A549 (cell line): ENCODE results near the gene PTPRCAP. TPM values are rescaled to one million over a fixed set of nuclear protein-coding genes. Genes with fewer than 3 reads are reported as not detected.
A peak's percentile ranks its signal among the peaks of the same experiment; 100 is the strongest.

Source experiments
- ATAC-seq, 2 experiments: fragments of 200-7000 bp in 1 of 2; fragments of >200 bp in 1 of 2; cut with Nextera tagmentation in 1 of 2; cut with Tn5 transposase in 1 of 2; 3 replicates each; pipeline versions ENCODE4 v1.8.0 to v1.9.1; 2018 to 2020; ENCODE audit warnings: mild to moderate bottlenecking in 1 of 2, moderate library complexity in 1 of 2
- CTCF ChIA-PET: fragments of 300-600 bp; sonication (Branson Sonifier 250); formaldehyde crosslinking; extraction: SDS; loops from one replicate; lab custom pipeline; 2021; ENCODE audit warnings: antibody characterized with exemption, inconsistent platforms; lab: Yijun Ruan, JAX
- POLR2A ChIA-PET: fragments of 350-600 bp; formaldehyde crosslinking; extraction: SDS; loops from one replicate; lab custom pipeline; 2021; ENCODE audit warnings: antibody characterized with exemption, inconsistent platforms; lab: Yijun Ruan, JAX
- DNase-seq, 2 experiments: peaks; one replicate each; pipeline versions ENCODE4 v3.0.0 to v3.0.0-alpha.2; 2011 to 2016; ENCODE audit warnings: low read depth in 1 of 2, low spot score in 1 of 2
- FAIRE-seq: peaks from 2 replicates; lab custom pipeline; 2011; peaks lifted over from hg19 to GRCh38; lab: Jason Lieb, UNC
- H3K27ac ChIP-seq, 2 experiments: fragments of >200 bp; sonication (Bioruptor Twin); formaldehyde crosslinking; 3 replicates each; pipeline ENCODE4 v1.5.1; 2016 to 2017
- H3K4me1 ChIP-seq: fragments of >200 bp; sonication (Bioruptor Twin); formaldehyde crosslinking; 3 replicates; pipeline ENCODE4 v1.6.1; 2016
- H3K4me2 ChIP-seq: fragments of >200 bp; sonication (Bioruptor Twin); formaldehyde crosslinking; 3 replicates; pipeline ENCODE4 v1.6.1; 2016
- H3K4me3 ChIP-seq: fragments of >200 bp; sonication (Bioruptor Twin); formaldehyde crosslinking; 3 replicates; pipeline ENCODE4 v1.5.1; 2016
- H3K9me3 ChIP-seq: fragments of >200 bp; sonication (Bioruptor Twin); formaldehyde crosslinking; 3 replicates; pipeline ENCODE4 v1.6.1; 2016
- ATOH8 ChIP-seq: fragments of 250-450 bp; sonication (Bioruptor Pico); IDR thresholded peaks from 2 replicates; pipeline ENCODE4 v1.5.0; 2020; ENCODE audit warnings: low read depth, mild to moderate bottlenecking, moderate library complexity
- CBX2 ChIP-seq: fragments of 200-600 bp; sonication (generic); IDR thresholded peaks from 2 replicates; pipeline ENCODE4 v1.6.1; 2016; ENCODE audit warnings: low read depth, mild to moderate bottlenecking, borderline replicate concordance
- CBX8 ChIP-seq: fragments of 200-600 bp; sonication (generic); IDR thresholded peaks from 2 replicates; pipeline ENCODE4 v1.6.1; 2016
- CEBPB ChIP-seq, 2 experiments: fragments of >200 bp in 1 of 2; sonication (Bioruptor Twin) in 1 of 2; formaldehyde crosslinking in 1 of 2; IDR thresholded peaks; 2 replicates each; pipeline ENCODE4 v1.6.1; 2012 to 2016
- CHD4 ChIP-seq: fragments of 200-600 bp; sonication (generic); IDR thresholded peaks from 2 replicates; pipeline ENCODE4 v1.6.1; 2016; ENCODE audit warnings: antibody characterized with exemption, mild to moderate bottlenecking, borderline replicate concordance
- CTCF ChIP-seq: fragments of >200 bp; sonication (Bioruptor Twin); formaldehyde crosslinking; IDR thresholded peaks from 3 replicates; pipeline ENCODE4 v1.5.1; 2016
- EHF ChIP-seq: fragments of 250-450 bp; sonication (Bioruptor Pico); IDR thresholded peaks from 2 replicates; pipeline ENCODE4 v1.5.0; 2020; ENCODE audit warnings: mild to moderate bottlenecking
- EHMT2 ChIP-seq: fragments of 200-600 bp; sonication (generic); IDR thresholded peaks from 2 replicates; pipeline ENCODE4 v1.6.1; 2016; ENCODE audit warnings: antibody characterized with exemption, low read depth, mild to moderate bottlenecking, moderate library complexity
- FOSB ChIP-seq: fragments of 250-450 bp; sonication (Bioruptor Pico); IDR thresholded peaks from 2 replicates; pipeline ENCODE4 v1.5.0; 2020; ENCODE audit warnings: mild to moderate bottlenecking, moderate library complexity
- FOXS1 ChIP-seq: fragments of 250-450 bp; sonication (Bioruptor Pico); IDR thresholded peaks from 2 replicates; pipeline ENCODE4 v1.5.0; 2020; ENCODE audit warnings: mild to moderate bottlenecking, moderate library complexity
- GATA3 ChIP-seq: IDR thresholded peaks from 2 replicates; pipeline ENCODE4 v1.6.1; 2012; ENCODE audit warnings: borderline replicate concordance
- HDAC2 ChIP-seq: fragments of 200-600 bp; sonication (generic); IDR thresholded peaks from 2 replicates; pipeline ENCODE4 v1.6.1; 2016
- HES2 ChIP-seq: fragments of >200 bp; sonication (Bioruptor Twin); formaldehyde crosslinking; IDR thresholded peaks from 2 replicates; pipeline ENCODE4 v1.6.1; 2016
- HEYL ChIP-seq: fragments of 250-450 bp; sonication (Bioruptor Pico); IDR thresholded peaks from 2 replicates; pipeline ENCODE4 v1.8.0; 2021; ENCODE audit warnings: mild to moderate bottlenecking, moderate library complexity
- HOXA7 ChIP-seq: fragments of 250-450 bp; sonication (Bioruptor Pico); IDR thresholded peaks from 2 replicates; pipeline ENCODE4 v1.5.0; 2020; ENCODE audit warnings: mild to moderate bottlenecking, moderate library complexity
- HOXB13 ChIP-seq: fragments of 250-450 bp; sonication (Bioruptor Pico); IDR thresholded peaks from 2 replicates; pipeline ENCODE4 v1.5.0; 2020; ENCODE audit warnings: low read depth, mild to moderate bottlenecking, moderate library complexity
- MAX ChIP-seq: IDR thresholded peaks from 2 replicates; pipeline ENCODE4 v1.6.1; 2012
- MAZ ChIP-seq: fragments of 150-350 bp; IDR thresholded peaks from 2 replicates; pipeline ENCODE4 v1.6.1; 2014; ENCODE audit warnings: antibody characterized with exemption, low read depth, low read length, borderline replicate concordance
- NFE2L2 ChIP-seq: fragments of 150-350 bp; conservative IDR thresholded peaks from 2 replicates; pipeline ENCODE4 v1.6.1; 2014; ENCODE audit warnings: low read length
- PHF8 ChIP-seq: fragments of 200-600 bp; sonication (generic); IDR thresholded peaks from 2 replicates; pipeline ENCODE4 v1.6.1; 2016; ENCODE audit warnings: low read depth, mild to moderate bottlenecking, antibody characterized with exemption, moderate library complexity, borderline replicate concordance
- RAD21 ChIP-seq, 2 experiments: fragments of >200 bp in 1 of 2; sonication (Bioruptor Twin) in 1 of 2; formaldehyde crosslinking in 1 of 2; IDR thresholded peaks in 1 of 2; conservative IDR thresholded peaks in 1 of 2; 2 replicates in 1 of 2; 3 replicates in 1 of 2; pipeline ENCODE4 v1.6.1; 2012 to 2018; ENCODE audit warnings: inconsistent platforms in 1 of 2
- SREBF2 ChIP-seq: fragments of 450-650 bp; IDR thresholded peaks from 2 replicates; pipeline ENCODE4 v1.6.1; 2014; ENCODE audit warnings: mild to moderate bottlenecking, moderate library complexity
- ZFP36 ChIP-seq: fragments of 450-650 bp; IDR thresholded peaks from 2 replicates; pipeline ENCODE4 v1.6.1; 2014; ENCODE audit warnings: borderline replicate concordance; ENCODE audit not compliant: partially characterized antibody
- ZSCAN20 ChIP-seq: fragments of 250-450 bp; sonication (Bioruptor Pico); IDR thresholded peaks from 2 replicates; pipeline ENCODE4 v1.8.0; 2022; ENCODE audit warnings: mild to moderate bottlenecking, moderate library complexity
- whole genome bisulfite sequencing: methylation state at CpG from one replicate; pipeline ENCODE4 v1.1.6; 2017; ENCODE audit errors: missing lambda C conversion rate; 5-methylcytosine and 5-hydroxymethylcytosine counted together
- polyA plus RNA-seq, 4 experiments: library from polyadenylated mRNA; depleted of rRNA in 3 of 4; stranded (reverse); fragments of >200 nt; fragmentation: RNase III in 1 of 4; extraction: RNeasy Plus Mini Kit Qiagen cat#74134 plus additional on column Dnase treatment in 1 of 4; gene quantifications; 2 replicates in 3 of 4; 3 replicates in 1 of 4; pipeline ENCODE4 v1.2.3, GENCODE V29; 2011 to 2017
- TF ChIP-seq, protein P1 (sequence below): fragments of 450-650 bp; IDR thresholded peaks from 2 replicates; pipeline ENCODE4 v1.6.1; 2014; ENCODE audit warnings: antibody characterized with exemption
- TF ChIP-seq, protein P2 (sequence below): fragments of >200 bp; sonication (Bioruptor Twin); formaldehyde crosslinking; IDR thresholded peaks from 3 replicates; pipeline ENCODE4 v1.6.1; 2016
- TF ChIP-seq, protein P3 (sequence below): IDR thresholded peaks from 2 replicates; pipeline ENCODE4 v1.6.1; 2012; ENCODE audit warnings: low read depth, borderline replicate concordance
- TF ChIP-seq, protein P4 (sequence below): fragments of 150-350 bp; IDR thresholded peaks from 2 replicates; pipeline ENCODE4 v1.6.1; 2014; ENCODE audit warnings: low read depth, mild to moderate bottlenecking, low read length

PTPRCAP gene
- polyA plus RNA-seq, 2 of the 4 experiments (the other 2 are of a cell fraction) = 0.34 to 0.56 TPM

DNA sequence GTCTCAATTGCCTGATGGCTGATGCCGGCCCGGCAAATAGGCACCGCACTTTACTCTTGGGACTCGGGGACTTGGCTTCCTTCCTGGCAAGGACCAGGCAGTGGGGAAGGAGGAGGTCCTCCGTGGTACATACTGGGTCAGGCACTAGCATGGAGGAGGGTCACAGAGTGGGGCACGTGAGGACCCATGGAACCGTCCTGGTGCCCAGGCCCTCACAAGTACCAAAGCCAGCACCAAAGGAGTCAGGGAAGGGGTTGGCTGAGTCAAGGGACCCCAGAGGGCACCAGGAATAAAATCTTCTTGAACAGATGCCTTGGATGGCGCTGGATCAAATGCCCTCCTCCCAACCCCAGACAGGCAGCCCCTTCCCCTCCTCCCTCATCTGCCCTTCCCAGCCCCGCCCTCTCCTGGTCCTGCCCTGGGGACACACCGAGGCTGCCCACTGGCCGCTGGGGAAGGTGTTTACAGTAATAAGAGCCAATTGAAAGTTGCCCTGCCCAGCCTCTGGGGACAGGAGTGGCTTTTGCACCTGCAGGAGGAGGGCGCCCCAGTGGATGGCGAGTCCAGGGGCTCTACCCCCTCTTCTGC lies 27.6 kb downstream of the PTPRCAP start:
- FAIRE-seq = no peak
- 62% methylated on average over 11 of the region's 13 CpGs for WGBS

DNA sequence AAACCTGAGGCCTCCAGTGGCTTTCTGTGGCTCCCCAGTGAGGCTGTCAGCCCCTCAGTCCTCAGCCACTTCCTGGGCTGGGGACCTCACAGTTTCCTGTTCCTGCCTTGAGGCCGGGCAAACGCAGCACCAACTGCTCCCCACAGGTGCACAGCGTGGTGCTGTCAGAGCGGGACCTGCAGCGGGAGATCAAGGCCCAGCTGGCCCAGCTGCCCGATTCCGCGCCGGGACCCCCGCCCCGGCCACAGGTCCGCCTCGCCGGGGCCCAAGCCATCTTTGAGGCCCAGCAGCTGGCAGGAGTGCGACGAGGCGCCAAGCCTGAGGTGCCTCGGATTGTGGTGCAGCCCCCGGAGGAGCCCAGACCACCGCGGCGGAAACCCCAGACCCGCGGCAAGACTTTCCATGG lies 28.2 kb downstream of the PTPRCAP start:
- no peak overlapping the region for H3K4me2 ChIP-seq
- 88% methylated on average over 9 of the region's 24 CpGs for WGBS
- no peak for FAIRE-seq
- DNase-seq = no peak
- no peak for ATAC-seq
- ChIA-PET CTCF (interaction anchor here (1.0 kb wide), 1 partner anchor 9 kb away, joined by 4 read pairs; no protein-coding TSS in a partner anchor), POLR2A (no interaction called here)
- H3K4me3 ChIP-seq = no peak overlapping the region
- H3K27ac ChIP-seq = no peak overlapping the region
- no peaks in the 10 kb centered on the region for H3K9me3 ChIP-seq
- H3K4me1 ChIP-seq = 0 out of 3 replicates have a peak, but pooled peaks cover 3% of the 10 kb centered on the region
- TF ChIP-seq MAX (no peak), SREBF2 (no peak), CEBPB (IDR thresholded peaks at IDR 0.05) (no peak), HOXA7 (CRISPR knock-in tag) (no peak), HEYL (CRISPR knock-in tag) (no peak), FOSB (CRISPR knock-in tag) (no peak), CTCF (no peak), EHMT2 (no peak), GATA3 (no peak), NFE2L2 (no peak), ZSCAN20 (CRISPR knock-in tag) (no peak), HES2 (no peak), FOXS1 (CRISPR knock-in tag) (no peak), ZFP36 (no peak), HOXB13 (CRISPR knock-in tag) (no peak), CBX8 (no peak)
- TF ChIP-seq, protein P1, sequence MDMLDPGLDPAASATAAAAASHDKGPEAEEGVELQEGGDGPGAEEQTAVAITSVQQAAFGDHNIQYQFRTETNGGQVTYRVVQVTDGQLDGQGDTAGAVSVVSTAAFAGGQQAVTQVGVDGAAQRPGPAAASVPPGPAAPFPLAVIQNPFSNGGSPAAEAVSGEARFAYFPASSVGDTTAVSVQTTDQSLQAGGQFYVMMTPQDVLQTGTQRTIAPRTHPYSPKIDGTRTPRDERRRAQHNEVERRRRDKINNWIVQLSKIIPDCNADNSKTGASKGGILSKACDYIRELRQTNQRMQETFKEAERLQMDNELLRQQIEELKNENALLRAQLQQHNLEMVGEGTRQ = no peak
- TF ChIP-seq, protein P2, sequence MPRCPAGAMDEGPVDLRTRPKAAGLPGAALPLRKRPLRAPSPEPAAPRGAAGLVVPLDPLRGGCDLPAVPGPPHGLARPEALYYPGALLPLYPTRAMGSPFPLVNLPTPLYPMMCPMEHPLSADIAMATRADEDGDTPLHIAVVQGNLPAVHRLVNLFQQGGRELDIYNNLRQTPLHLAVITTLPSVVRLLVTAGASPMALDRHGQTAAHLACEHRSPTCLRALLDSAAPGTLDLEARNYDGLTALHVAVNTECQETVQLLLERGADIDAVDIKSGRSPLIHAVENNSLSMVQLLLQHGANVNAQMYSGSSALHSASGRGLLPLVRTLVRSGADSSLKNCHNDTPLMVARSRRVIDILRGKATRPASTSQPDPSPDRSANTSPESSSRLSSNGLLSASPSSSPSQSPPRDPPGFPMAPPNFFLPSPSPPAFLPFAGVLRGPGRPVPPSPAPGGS = no peak

More for the DNA sequence above, 27.6 kb downstream of the PTPRCAP start:
- CTCF ChIA-PET = no interaction called here
- no peak for DNase-seq
- H3K9me3 ChIP-seq = no peaks in the 10 kb centered on the region
- H3K4me2 ChIP-seq = no peak overlapping the region
- H3K4me1 ChIP-seq = peaks cover 4% of the 10 kb centered on the region
- POLR2A ChIA-PET = no interaction called here
- TF ChIP-seq HDAC2 (no peak), HEYL (CRISPR knock-in tag) (no peak), ZSCAN20 (CRISPR knock-in tag) (no peak), RAD21 (conservative IDR thresholded peaks at IDR 0.05 in 1 of 2, IDR thresholded peaks at IDR 0.05 in 1 of 2) (no peak), CEBPB (IDR thresholded peaks at IDR 0.05) (no peak), MAZ (no peak), EHF (no peak), HES2 (no peak), CHD4 (no peak), CBX2 (no peak), ATOH8 (CRISPR knock-in tag) (no peak), PHF8 (no peak)
- TF ChIP-seq, protein P3, sequence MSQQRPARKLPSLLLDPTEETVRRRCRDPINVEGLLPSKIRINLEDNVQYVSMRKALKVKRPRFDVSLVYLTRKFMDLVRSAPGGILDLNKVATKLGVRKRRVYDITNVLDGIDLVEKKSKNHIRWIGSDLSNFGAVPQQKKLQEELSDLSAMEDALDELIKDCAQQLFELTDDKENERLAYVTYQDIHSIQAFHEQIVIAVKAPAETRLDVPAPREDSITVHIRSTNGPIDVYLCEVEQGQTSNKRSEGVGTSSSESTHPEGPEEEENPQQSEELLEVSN = no peak
- TF ChIP-seq, protein P2 = no peak
- TF ChIP-seq, protein P4, sequence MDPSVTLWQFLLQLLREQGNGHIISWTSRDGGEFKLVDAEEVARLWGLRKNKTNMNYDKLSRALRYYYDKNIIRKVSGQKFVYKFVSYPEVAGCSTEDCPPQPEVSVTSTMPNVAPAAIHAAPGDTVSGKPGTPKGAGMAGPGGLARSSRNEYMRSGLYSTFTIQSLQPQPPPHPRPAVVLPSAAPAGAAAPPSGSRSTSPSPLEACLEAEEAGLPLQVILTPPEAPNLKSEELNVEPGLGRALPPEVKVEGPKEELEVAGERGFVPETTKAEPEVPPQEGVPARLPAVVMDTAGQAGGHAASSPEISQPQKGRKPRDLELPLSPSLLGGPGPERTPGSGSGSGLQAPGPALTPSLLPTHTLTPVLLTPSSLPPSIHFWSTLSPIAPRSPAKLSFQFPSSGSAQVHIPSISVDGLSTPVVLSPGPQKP = no peak
- H3K27ac ChIP-seq = no peak overlapping the region
- ATAC-seq = peak in 1 of 2 experiments; percentile 49; a peak in 3 of 6 replicates
- H3K4me3 ChIP-seq = no peak overlapping the region
